ENCODE measurements around the gene MSI1. TPM values are rescaled to one million over a fixed set of nuclear protein-coding genes. Genes with fewer than 3 reads are reported as not detected.
A peak's percentile ranks its signal among the peaks of the same experiment; 100 is the strongest.

The MSI1 gene
- 224 and 229 TPM in 2 replicates for total RNA-seq
- long read RNA-seq, partial matches to known transcripts, result 0 of 2 reads
- long read RNA-seq, other reads (novel, unspliced or antisense), result 2 of 2 reads

DNA sequence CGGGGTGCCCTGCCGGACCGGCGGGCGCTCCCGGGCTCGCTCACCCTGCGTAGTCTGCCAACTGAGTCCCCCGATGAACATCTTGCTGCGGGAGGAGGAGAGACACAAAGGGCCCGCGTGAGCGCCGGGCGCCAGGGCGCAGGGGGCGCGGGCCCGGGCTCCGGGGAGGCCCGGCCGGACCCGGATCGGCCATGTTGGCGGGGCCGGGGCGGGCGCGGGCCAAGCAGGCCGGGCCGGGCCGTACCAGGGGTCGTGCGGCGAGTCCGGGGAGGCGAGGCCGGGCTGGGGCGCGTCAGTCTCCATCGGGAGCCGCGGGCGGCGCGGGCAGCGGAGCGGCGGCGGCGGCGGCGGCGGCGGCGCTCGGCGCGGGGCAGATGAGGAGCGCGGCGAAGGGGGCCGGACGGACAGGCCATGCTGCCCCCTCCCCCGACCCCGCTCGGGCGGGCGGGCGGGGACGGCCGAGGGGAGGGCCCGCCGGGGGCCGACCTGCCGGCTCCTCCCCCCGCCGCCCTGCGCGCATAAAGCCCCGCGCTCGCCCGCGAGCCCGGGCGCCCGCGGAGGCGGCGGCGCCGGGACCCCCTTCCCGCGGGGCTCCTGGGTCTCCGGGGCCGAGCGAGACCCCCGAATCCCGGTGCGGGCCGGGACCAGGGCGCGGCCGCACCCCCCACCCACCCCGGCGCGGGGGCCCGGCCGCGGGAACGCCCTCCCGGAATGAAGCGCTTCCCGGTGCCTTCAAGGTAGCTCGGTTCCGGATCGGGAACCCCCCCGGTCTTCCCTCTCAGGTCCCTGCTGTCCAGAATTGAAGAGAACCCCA, at the start of gene MSI1:
Gene MSI1 (minus strand): TSS at position 376 of the 814 bp plus-strand sequence. CDS start 73 bp downstream, at position 303.
- TF ChIP-seq, protein P1, sequence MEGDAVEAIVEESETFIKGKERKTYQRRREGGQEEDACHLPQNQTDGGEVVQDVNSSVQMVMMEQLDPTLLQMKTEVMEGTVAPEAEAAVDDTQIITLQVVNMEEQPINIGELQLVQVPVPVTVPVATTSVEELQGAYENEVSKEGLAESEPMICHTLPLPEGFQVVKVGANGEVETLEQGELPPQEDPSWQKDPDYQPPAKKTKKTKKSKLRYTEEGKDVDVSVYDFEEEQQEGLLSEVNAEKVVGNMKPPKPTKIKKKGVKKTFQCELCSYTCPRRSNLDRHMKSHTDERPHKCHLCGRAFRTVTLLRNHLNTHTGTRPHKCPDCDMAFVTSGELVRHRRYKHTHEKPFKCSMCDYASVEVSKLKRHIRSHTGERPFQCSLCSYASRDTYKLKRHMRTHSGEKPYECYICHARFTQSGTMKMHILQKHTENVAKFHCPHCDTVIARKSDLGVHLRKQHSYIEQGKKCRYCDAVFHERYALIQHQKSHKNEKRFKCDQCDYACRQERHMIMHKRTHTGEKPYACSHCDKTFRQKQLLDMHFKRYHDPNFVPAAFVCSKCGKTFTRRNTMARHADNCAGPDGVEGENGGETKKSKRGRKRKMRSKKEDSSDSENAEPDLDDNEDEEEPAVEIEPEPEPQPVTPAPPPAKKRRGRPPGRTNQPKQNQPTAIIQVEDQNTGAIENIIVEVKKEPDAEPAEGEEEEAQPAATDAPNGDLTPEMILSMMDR (conservative IDR thresholded peaks at IDR 0.05), result no peak
- peaks cover 26% of the 10 kb centered on the region for H3K27me3 Mint-ChIP-seq (ENCODE audit: low read depth)
- peaks cover 25% of the 10 kb centered on the region for H3K36me3 Mint-ChIP-seq (ENCODE audit: low read depth)
- H3K4me3 Mint-ChIP-seq, result peak within 1 kb of the TSS; percentile 99
- peaks cover 56% of the 10 kb centered on the region for H3K4me1 Mint-ChIP-seq
- DNase-seq (ENCODE audit: low read depth, low spot score), result peak; percentile 30
- H3K9me3 Mint-ChIP-seq, result no peaks in the 10 kb centered on the region
- H3K27ac Mint-ChIP-seq (ENCODE audit: unreplicated experiment), result peak within 1 kb of the TSS; percentile 97

DNA sequence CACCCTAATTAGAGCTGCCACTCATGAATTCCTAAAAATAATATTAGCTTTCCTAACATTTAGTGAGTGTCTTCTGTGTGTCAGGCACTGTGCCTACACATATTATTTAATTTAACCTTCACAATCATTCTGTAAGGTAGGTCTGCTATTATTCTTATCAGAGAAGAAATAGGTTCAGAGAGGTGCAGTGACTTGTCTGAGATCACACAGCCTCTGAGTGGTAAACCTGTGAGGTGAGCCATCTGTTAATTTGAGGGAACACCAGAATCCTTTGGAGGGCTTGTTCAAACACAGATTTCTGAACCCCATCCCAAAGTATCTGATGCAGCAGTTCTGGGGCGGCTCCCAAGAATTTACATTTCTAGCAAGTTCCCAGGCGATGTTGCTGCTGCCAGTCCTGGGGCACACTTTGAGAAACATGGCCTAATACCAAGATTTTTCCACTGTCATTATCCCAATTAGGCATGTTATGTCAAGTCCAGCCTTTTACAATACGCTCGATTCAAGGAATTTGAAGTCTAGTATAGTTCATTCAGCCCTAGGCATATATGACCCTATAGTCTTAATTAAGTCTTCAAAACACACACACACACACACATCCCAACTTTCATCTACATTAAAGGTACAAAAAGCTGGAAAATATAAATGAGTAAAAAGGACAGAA, 49.1 kb upstream of the MSI1 start:
- DNase-seq (ENCODE audit: low read depth, low spot score), result no peak
- Mint-ChIP-seq H3K27ac (ENCODE audit: unreplicated experiment) (no peak overlapping the region), H3K9me3 (no peaks in the 10 kb centered on the region), H3K27me3 (ENCODE audit: low read depth) (no peaks in the 10 kb centered on the region), H3K4me3 (no peak overlapping the region), H3K36me3 (ENCODE audit: low read depth) (no peaks in the 10 kb centered on the region), H3K4me1 (peaks cover 21% of the 10 kb centered on the region)
- TF ChIP-seq, protein P1 (conservative IDR thresholded peaks at IDR 0.05), result no peak

DNA sequence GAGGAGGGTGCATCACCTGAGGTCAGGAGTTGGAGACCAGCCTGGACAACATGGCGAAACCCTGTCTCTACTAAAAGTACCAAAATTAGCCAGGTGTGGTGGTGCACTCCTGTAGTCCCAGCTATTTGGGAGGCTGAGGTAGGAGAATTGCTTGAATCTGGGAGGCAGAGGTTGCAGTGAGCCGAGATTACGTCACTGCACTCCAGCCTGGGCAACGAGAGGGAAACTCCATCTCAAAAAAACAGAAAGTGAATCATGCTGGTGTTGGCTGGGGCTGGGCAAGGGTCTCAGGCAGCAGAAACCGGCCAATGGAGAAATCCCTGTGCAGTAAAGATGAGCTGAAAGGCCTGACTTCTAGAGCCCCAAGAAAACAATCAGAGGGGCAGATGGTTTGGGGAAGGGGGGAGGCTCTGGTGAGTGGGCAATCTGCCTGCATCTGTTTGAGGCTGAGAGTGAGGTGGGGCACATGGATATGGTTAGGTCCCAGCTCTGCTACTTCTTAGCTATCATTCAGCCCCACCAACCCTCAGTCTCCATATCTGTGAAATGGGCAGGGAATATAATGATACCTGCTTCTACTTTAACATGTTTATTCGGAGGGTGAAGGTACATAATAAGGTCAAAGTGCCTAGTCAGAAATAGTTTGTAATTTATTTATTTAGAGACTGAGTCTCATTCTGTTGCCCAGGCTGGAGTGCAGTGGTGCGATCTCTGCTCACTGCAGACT, 47.7 kb upstream of the MSI1 start:
- Mint-ChIP-seq H3K36me3 (ENCODE audit: low read depth) (no peaks in the 10 kb centered on the region), H3K27me3 (ENCODE audit: low read depth) (no peaks in the 10 kb centered on the region), H3K4me1 (peaks cover 25% of the 10 kb centered on the region), H3K4me3 (no peak overlapping the region), H3K9me3 (no peaks in the 10 kb centered on the region), H3K27ac (ENCODE audit: unreplicated experiment) (no peak overlapping the region)
- DNase-seq (ENCODE audit: low read depth, low spot score), result no peak
- TF ChIP-seq, protein P1 (conservative IDR thresholded peaks at IDR 0.05), result no peak

DNA sequence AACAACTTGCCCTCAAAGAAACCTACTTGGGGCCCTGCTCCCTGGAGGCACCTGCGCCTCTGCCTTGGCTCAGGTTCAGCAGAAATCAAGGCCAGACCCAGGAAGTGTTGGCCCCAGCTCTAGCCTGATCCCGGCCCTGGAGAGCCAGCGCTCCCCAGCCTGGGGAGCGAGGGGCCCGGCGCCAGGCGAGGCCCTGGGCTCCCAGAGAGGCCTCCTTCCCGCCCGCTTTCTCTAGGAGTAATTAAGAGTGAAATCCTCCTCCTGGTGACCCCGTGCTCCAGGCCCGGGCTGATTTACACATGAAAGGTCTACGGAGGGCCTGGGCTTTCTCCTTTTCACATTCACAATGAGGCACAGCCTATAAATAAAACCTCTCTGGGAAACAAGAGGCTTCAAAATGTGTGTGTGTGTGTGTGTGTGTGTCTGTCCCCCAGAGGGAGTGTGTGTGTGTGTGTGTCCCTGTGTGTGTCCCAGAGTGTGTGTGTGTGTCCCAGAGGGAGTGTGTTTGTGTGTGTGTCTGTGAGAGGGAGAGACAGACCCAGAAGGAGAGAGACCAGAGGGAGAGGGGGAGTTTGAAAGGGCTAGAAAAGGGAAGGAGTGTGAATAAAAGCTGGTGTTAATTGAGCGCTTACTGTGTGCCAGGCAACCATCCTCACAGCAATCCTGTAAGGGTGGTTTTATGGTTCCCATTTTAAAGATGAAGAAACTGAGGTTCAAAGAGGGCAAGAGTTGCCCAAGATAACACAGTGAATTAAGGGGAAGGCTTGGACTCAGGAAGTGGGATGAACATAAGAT, 45.1 kb upstream of the MSI1 start:
- Mint-ChIP-seq H3K27me3 (ENCODE audit: low read depth) (no peaks in the 10 kb centered on the region), H3K4me1 (peaks cover 22% of the 10 kb centered on the region), H3K4me3 (peak overlapping the region; percentile 45), H3K9me3 (no peaks in the 10 kb centered on the region), H3K36me3 (ENCODE audit: low read depth) (no peaks in the 10 kb centered on the region), H3K27ac (ENCODE audit: unreplicated experiment) (peak overlapping the region; percentile 69)
- TF ChIP-seq, protein P1 (conservative IDR thresholded peaks at IDR 0.05), result no peak
- DNase-seq (ENCODE audit: low read depth, low spot score), result peak; percentile 54

DNA sequence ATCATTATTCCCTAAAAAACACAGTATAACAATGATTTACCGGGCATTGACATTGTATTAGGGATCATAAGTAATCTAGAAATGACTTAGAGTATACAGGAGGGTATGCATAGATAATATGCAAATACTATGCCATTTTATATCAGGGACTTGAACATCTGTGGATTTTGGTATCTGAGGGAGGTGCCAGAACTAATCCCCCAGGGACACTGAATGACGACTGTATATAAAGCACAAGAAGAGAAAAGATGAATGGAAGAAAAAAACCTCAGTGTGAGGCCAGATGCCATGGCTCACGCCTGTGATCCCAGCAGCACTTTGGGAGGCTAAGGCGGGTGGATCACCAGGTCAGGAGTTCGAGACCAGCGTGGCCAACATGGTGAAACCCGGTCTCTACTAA, 43.5 kb upstream of the MSI1 start:
- Mint-ChIP-seq H3K36me3 (ENCODE audit: low read depth) (no peaks in the 10 kb centered on the region), H3K27me3 (ENCODE audit: low read depth) (no peaks in the 10 kb centered on the region), H3K27ac (ENCODE audit: unreplicated experiment) (no peak overlapping the region), H3K4me1 (peaks cover 22% of the 10 kb centered on the region), H3K4me3 (no peak overlapping the region), H3K9me3 (no peaks in the 10 kb centered on the region)
- TF ChIP-seq, protein P1 (conservative IDR thresholded peaks at IDR 0.05), result no peak
- DNase-seq (ENCODE audit: low read depth, low spot score), result no peak

All from neural crest cell (in vitro differentiated cells).